Adrenal gland (tissue), 12 donors: ENCODE measurements around the gene TIMM23B. TPM values are rescaled to one million over a fixed set of nuclear protein-coding genes. Genes with fewer than 3 reads are reported as not detected.
A peak's percentile ranks its signal among the peaks of the same experiment; 100 is the strongest.
"Not testable (repeated sequence)": the region's sequence is repeated elsewhere in the genome, so short reads cannot be mapped to it uniquely, and the experiment has no call there.

ENCODE experiments used
- DNase-seq, 7 donors: peaks; one replicate each; pipeline ENCODE4 v3.0.0-alpha.2; 2019 to 2020
- H3K27ac ChIP-seq, 5 donors: fragments of 200-600 bp; sonication (generic) in 4 of 5; 1 replicate in 3 of 5; 2 replicates in 2 of 5; pipeline versions ENCODE4 v1.5.1 to v1.8.0; 2016 to 2020; ENCODE audit warnings: mild to moderate bottlenecking in 1 of 5
- H3K27me3 ChIP-seq: fragments of 200-600 bp; 2 replicates; pipeline ENCODE4 v1.8.0; 2021
- H3K36me3 ChIP-seq, 2 donors: fragments of 200-600 bp; replicated peaks in 1 of 2; 1 replicate in 1 of 2; 2 replicates in 1 of 2; pipeline versions ENCODE4 v1.5.1 to v1.8.0; 2018 to 2022
- H3K4me1 ChIP-seq, 2 donors: fragments of 200-600 bp; replicated peaks in 1 of 2; 1 replicate in 1 of 2; 2 replicates in 1 of 2; pipeline versions ENCODE4 v1.5.1 to v1.8.0; 2018 to 2021
- H3K4me3 ChIP-seq, 4 donors: fragments of 200-600 bp; sonication (generic) in 3 of 4; one replicate each; pipeline ENCODE4 v1.5.1; 2016 to 2018
- H3K9me3 ChIP-seq, 3 donors: fragments of 200-600 bp; sonication (generic) in 1 of 3; replicated peaks in 1 of 3; 1 replicate in 2 of 3; 2 replicates in 1 of 3; pipeline versions ENCODE4 v1.5.1 to v1.8.0; 2016 to 2021
- CTCF ChIP-seq, 6 experiments: fragments of 450-650 bp in 4 of 6; fragments of 200-600 bp in 2 of 6; sonication (generic) in 1 of 6; IDR thresholded peaks; 1 replicate in 5 of 6; 2 replicates in 1 of 6; pipeline versions ENCODE4 v1.5.1 to v1.8.0; 2016 to 2021; ENCODE audit warnings: antibody characterized with exemption in 6 of 6, mild to moderate bottlenecking in 2 of 6, moderate library complexity in 1 of 6
- POLR2A ChIP-seq, 2 donors: fragments of 450-650 bp; IDR thresholded peaks; one replicate each; pipeline ENCODE4 v1.6.1; 2017; ENCODE audit warnings: antibody characterized with exemption in 2 of 2, mild to moderate bottlenecking in 2 of 2, moderate library complexity in 1 of 2
- WGBS, 4 donors: extraction: QIAGEN DNeasy Blood & Tissue Kit in 2 of 4; methylation state at CpG; one replicate each; pipeline versions ENCODE4 v1.1.5 to v1.1.7; 2013 to 2017; 5-methylcytosine and 5-hydroxymethylcytosine counted together
- intact Hi-C, 2 donors: fragments of 100-400 bp; cut with DNase I; formaldehyde crosslinking; loops; one replicate each; pipeline versions ENCODE4 v1.14.1 to v1.15.0; 2022 to 2023
- polyA plus RNA-seq, 3 donors: library from polyadenylated mRNA; stranded (reverse); fragments of 200-250 nt in 2 of 3; fragments of 350-450 nt in 1 of 3; fragmentation: Illumina TruSeq in 1 of 3; extraction: RNeasy Lipid Tissue Mini Kit (QIAGEN cat#74804) in 1 of 3; gene quantifications; one replicate each; pipeline ENCODE4 v1.2.3, GENCODE V29; 2013 to 2014
- small RNA-seq, 2 donors: library from RNA; depleted of rRNA; stranded (forward); fragments of <200 nt; gene quantifications; one replicate each; pipeline ENCODE3, GENCODE V24; 2016
- total RNA-seq, 9 donors: library from RNA; depleted of rRNA in 4 of 9; stranded (reverse); fragments of >200 nt in 4 of 9; fragments of 120-200 nt in 1 of 9; fragmentation: NEBNext Ultra II Directional in 1 of 9; extraction: Animal tissue kit (Norgen Biotek cat#: 25700) in 1 of 9; gene quantifications; one replicate each; pipeline versions ENCODE4 v1.1.0 to v1.2.4, GENCODE V29; 2013 to 2023
- donor health status: healthy with polysubstance abuse.
- donor health status: Bipolar disorder and iron deficiency.
- donor health status: DM: yes; HTN: yes; CAD: no.
- donor health status: DM: no; HTN: no; CAD: no.
- donor health status: DM: no; HTN: no; CAD: no.
- donor health status: DM: yes; HTN: yes; CAD: no.

Gene TIMM23B
- total and polyA plus RNA-seq, 12 donors, result 3.3 to 31.6 (median 15.1) TPM

- DNase-seq, intact Hi-C loops, H3K27me3 ChIP-seq, H3K36me3 ChIP-seq, H3K9me3 ChIP-seq, H3K4me1 ChIP-seq, H3K4me3 ChIP-seq: not testable (repeated sequence)
- H3K27ac ChIP-seq, result peak overlapping the region in 4 of 5 donors; percentile 48 to 81 (median 78)
- WGBS, 4 donors, result 75 to 89% (median 84%) methylated on average over 5 of the region's 5 CpGs
These were observed 75.1 kb downstream of the TIMM23B start for GRCh38 chr10:50016926-50017325.

GRCh38 chr10:50017646-50018045 is 75.8 kb downstream of the TIMM23B start:
- intact Hi-C loops, H3K36me3 ChIP-seq, H3K9me3 ChIP-seq, H3K4me3 ChIP-seq, H3K27me3 ChIP-seq, H3K4me1 ChIP-seq: not testable (repeated sequence)
- peak overlapping the region in 4 of 5 donors; percentile 48 to 81 (median 78) for H3K27ac ChIP-seq
- DNase-seq, result peak in 6 of 7 donors; percentile 38 to 78 (median 62)
- 47 to 76% (median 55%) methylated on average over 4 to 5 of the region's 5 CpGs for WGBS, 4 donors

GRCh38 chr10:50019279-50019678 is 77.4 kb downstream of the TIMM23B start:
- H3K4me3 ChIP-seq, H3K9me3 ChIP-seq, H3K27me3 ChIP-seq, H3K4me1 ChIP-seq, H3K36me3 ChIP-seq, intact Hi-C loops, H3K27ac ChIP-seq: not testable (repeated sequence)
- DNase-seq, result peak in 1 of 7 donors; percentile 45
- 80 to 92% (median 92%) methylated on average over 2 to 3 of the region's 3 CpGs; no CpG with 5 or more reads in 1 of the 4 donors for WGBS, 4 donors

GRCh38 chr10:50020451-50021024 is 78.7 kb downstream of the TIMM23B start:
- H3K36me3 ChIP-seq, H3K4me3 ChIP-seq, H3K27ac ChIP-seq, H3K4me1 ChIP-seq, H3K27me3 ChIP-seq, DNase-seq, H3K9me3 ChIP-seq, intact Hi-C loops: not testable (repeated sequence)
- WGBS, 4 donors, result 90 to 92% (median 91%) methylated on average over 9 to 13 of the region's 13 CpGs; no CpG with 5 or more reads in 1 of the 4 donors

- Histone ChIP-seq H3K36me3 (no peaks in the 10 kb centered on the region), H3K4me1 (peaks cover 0 to 5% of the 10 kb centered on the region in 2 donors), H3K9me3 (no peaks in the 10 kb centered on the region), H3K27ac (no peak overlapping the region), H3K27me3 (no peaks in the 10 kb centered on the region), H3K4me3 (no peak overlapping the region)
- no peak for TF ChIP-seq CTCF (IDR thresholded peaks at IDR 0.05)
- TF ChIP-seq POLR2A (IDR thresholded peaks at IDR 0.05), result no peak
- no peak for DNase-seq
- WGBS, 4 donors, result 80 to 100% (median 90%) methylated on average over 1 to 3 of the region's 3 CpGs
- intact Hi-C loops, result no loop called here
These were observed 79.8 kb downstream of the TIMM23B start for GRCh38 chr10:50021646-50022045.

Small RNA genes lying within 50 kb of the gene (small RNA-seq; reads per million reads assigned to genes)
- gene RNA5SP317 (0 reads per million in 2 donors), gene SNORA74C-2 (0 reads per million in 2 donors)

Other genes starting within 250 kb of the TIMM23B start
- gene OGDHL, start 179.7 kb upstream of the TIMM23B start, total RNA-seq, result 10 to 100 TPM in 1 of 9 donors, 1 to 10 TPM in 8; 1.4 to 15.1 (median 2.7) TPM
- 10 to 100 TPM in 1 of 3 donors, 1 to 10 TPM in 2; 5.6 to 31.9 (median 9.2) TPM for gene OGDHL, start 179.7 kb upstream of the TIMM23B start, polyA plus RNA-seq
- 10 to 100 TPM; 13.9 to 56.8 (median 23.5) TPM for gene PARG, start within 50 bp of the TIMM23B start, total RNA-seq
- gene PARG, start within 50 bp of the TIMM23B start, polyA plus RNA-seq, result 10 to 100 TPM in 1 of 3 donors, 1 to 10 TPM in 2; 3.1 to 18.9 (median 4.9) TPM
- 10 to 100 TPM in 4 of 9 donors, 1 to 10 TPM in 5; 2.6 to 20.2 (median 7.9) TPM for gene AGAP6, start 46.4 kb downstream of the TIMM23B start, total RNA-seq
- gene AGAP6, start 46.4 kb downstream of the TIMM23B start, polyA plus RNA-seq, result 10 to 100 TPM in 2 of 3 donors, 1 to 10 TPM in 1; 8.4 to 52.0 (median 42.2) TPM
- 10 to 100 TPM; 23.3 to 55.1 (median 45.6) TPM for gene WASHC2A, start 125.9 kb downstream of the TIMM23B start, total RNA-seq
- 10 to 100 TPM; 25.1 to 46.0 (median 37.0) TPM for gene WASHC2A, start 125.9 kb downstream of the TIMM23B start, polyA plus RNA-seq